ENCODE results near the gene STAT4.
A peak's percentile ranks its signal among the peaks of the same experiment; 100 is the strongest.
"Not testable (repeated sequence)": the region's sequence is repeated elsewhere in the genome, so short reads cannot be mapped to it uniquely, and the experiment has no call there.

Gene STAT4

GRCh38 chr2:191013932-191014652 lies 136.7 kb downstream of the STAT4 start, which contains the start of gene STAT1:
TSS of gene STAT1 (minus strand) at chr2:191014171. CDS start at chr2:191010003, 4,168 bp downstream.
- peak; percentile 93 for DNase-seq (ENCODE audit: low read depth)

GRCh38 chr2:191013682-191013931 lies 137.2 kb downstream of the STAT4 start:
- DNase-seq (ENCODE audit: low read depth): no peak

GRCh38 chr2:191012845-191013681 lies 137.7 kb downstream of the STAT4 start:
- no peak for DNase-seq (ENCODE audit: low read depth)

GRCh38 chr2:191012346-191012745 lies 138.4 kb downstream of the STAT4 start:
- DNase-seq (ENCODE audit: low read depth): no peak

GRCh38 chr2:191010887-191011885 lies 139.6 kb downstream of the STAT4 start:
- no peak for DNase-seq (ENCODE audit: low read depth)

- DNase-seq (ENCODE audit: low read depth): no peak
These were observed 141.0 kb downstream of the STAT4 start for GRCh38 chr2:191009541-191010374.

GRCh38 chr2:191008286-191008685 lies 142.5 kb downstream of the STAT4 start:
- no peak for DNase-seq (ENCODE audit: low read depth)

- no peak for DNase-seq (ENCODE audit: low read depth)
These were observed 143.6 kb downstream of the STAT4 start for GRCh38 chr2:191006997-191007783.

- DNase-seq (ENCODE audit: low read depth): no peak
These were observed 144.5 kb downstream of the STAT4 start for GRCh38 chr2:191006297-191006696.

- DNase-seq (ENCODE audit: low read depth): no peak
These were observed 147.1 kb downstream of the STAT4 start for GRCh38 chr2:191003405-191004309.

- DNase-seq (ENCODE audit: low read depth): no peak
These were observed 149.2 kb downstream of the STAT4 start for GRCh38 chr2:191001624-191002023.

GRCh38 chr2:191001032-191001431 lies 149.8 kb downstream of the STAT4 start:
- DNase-seq (ENCODE audit: low read depth): no peak

- DNase-seq (ENCODE audit: low read depth): no peak
These were observed 150.7 kb downstream of the STAT4 start for GRCh38 chr2:190999949-191000665.

GRCh38 chr2:190999058-190999457 lies 151.7 kb downstream of the STAT4 start:
- no peak for DNase-seq (ENCODE audit: low read depth)

GRCh38 chr2:190997526-190998113 lies 153.2 kb downstream of the STAT4 start:
- DNase-seq (ENCODE audit: low read depth): no peak

GRCh38 chr2:190996947-190997346 lies 153.8 kb downstream of the STAT4 start:
- no peak for DNase-seq (ENCODE audit: low read depth)

GRCh38 chr2:190996338-190996946 lies 154.4 kb downstream of the STAT4 start:
- no peak for DNase-seq (ENCODE audit: low read depth)

GRCh38 chr2:190995315-190995714 lies 155.5 kb downstream of the STAT4 start:
- not testable (repeated sequence) for DNase-seq (ENCODE audit: low read depth)
